OCI-LY1 (cell line): ENCODE data around the gene ZNF26.

Source experiments
- H2AFZ ChIP-seq: fragments of 200-600 bp; sonication (generic), shearing (Covaris generic); 2 replicates; pipeline ENCODE4 v1.6.0; 2014; ENCODE audit warnings: antibody characterized with exemption, mild to moderate bottlenecking, low read length
- H3F3A ChIP-seq: fragments of 200-600 bp; sonication (generic), shearing (Covaris generic); 2 replicates; pipeline ENCODE4 v1.6.0; 2014; ENCODE audit warnings: mild to moderate bottlenecking, antibody characterized with exemption, low read length, moderate library complexity; ENCODE audit not compliant: insufficient read depth
- H3K27ac ChIP-seq: fragments of 200-600 bp; sonication (generic); 2 replicates; pipeline ENCODE4 v1.5.1; 2014; ENCODE audit warnings: low read length, mixed run types, mild to moderate bottlenecking, low read depth; ENCODE audit not compliant: poor library complexity, severe bottlenecking
- H3K27me3 ChIP-seq: fragments of 200-600 bp; sonication (generic); 2 replicates; pipeline ENCODE4 v1.6.0; 2014; ENCODE audit warnings: antibody characterized with exemption, mild to moderate bottlenecking, low read length, moderate library complexity; ENCODE audit not compliant: insufficient read depth
- H3K36me3 ChIP-seq: fragments of 200-600 bp; sonication (generic); 2 replicates; pipeline ENCODE4 v1.6.1; 2014; ENCODE audit warnings: mild to moderate bottlenecking, antibody characterized with exemption, low read length, moderate library complexity, mixed read lengths; ENCODE audit not compliant: insufficient read depth
- H3K4me1 ChIP-seq: fragments of 200-600 bp; sonication (generic); 2 replicates; pipeline ENCODE4 v1.5.1; 2014; ENCODE audit warnings: mild to moderate bottlenecking, low read length, moderate library complexity; ENCODE audit not compliant: insufficient read depth, severe bottlenecking
- H3K4me2 ChIP-seq: fragments of 200-600 bp; sonication (generic), shearing (Covaris generic); 2 replicates; pipeline ENCODE4 v1.6.1; 2014; ENCODE audit warnings: low read length
- H3K4me3 ChIP-seq: fragments of 200-600 bp; sonication (generic); 2 replicates; pipeline ENCODE4 v1.5.1; 2014; ENCODE audit warnings: low read length, low read depth, mild to moderate bottlenecking, mixed read lengths; ENCODE audit not compliant: poor library complexity, severe bottlenecking
- H3K79me2 ChIP-seq: fragments of 200-600 bp; shearing (Covaris generic); 2 replicates; pipeline ENCODE4 v1.6.1; 2016; ENCODE audit warnings: mixed run types, low read length, mixed read lengths; ENCODE audit not compliant: insufficient read depth
- H3K9ac ChIP-seq: fragments of 200-600 bp; sonication (generic), shearing (Covaris generic); 2 replicates; pipeline ENCODE4 v1.6.1; 2014; ENCODE audit warnings: mild to moderate bottlenecking, low read length, mixed read lengths
- H3K9me2 ChIP-seq: fragments of 200-600 bp; sonication (generic), shearing (Covaris generic); 2 replicates; pipeline ENCODE4 v1.6.1; 2014; ENCODE audit warnings: low read depth, mild to moderate bottlenecking, low read length, mixed read lengths
- H3K9me3 ChIP-seq: fragments of 200-600 bp; shearing (Covaris generic); 2 replicates; pipeline ENCODE4 v1.6.1; 2014; ENCODE audit warnings: low read length, mixed read lengths
- H4K20me1 ChIP-seq: fragments of 200-600 bp; sonication (generic), shearing (Covaris generic); 2 replicates; pipeline ENCODE4 v1.6.0; 2016; ENCODE audit warnings: mild to moderate bottlenecking, low read length; ENCODE audit not compliant: insufficient read depth
- CTCF ChIP-seq: fragments of 200-600 bp; sonication (generic), shearing (Covaris generic); IDR thresholded peaks from 2 replicates; pipeline ENCODE4 v1.5.1; 2017; ENCODE audit warnings: mild to moderate bottlenecking, antibody characterized with exemption, low read length, moderate library complexity, mixed read lengths
- EZH2 ChIP-seq: fragments of 200-600 bp; sonication (generic), shearing (Covaris generic); IDR thresholded peaks from 2 replicates; pipeline ENCODE4 v1.8.0; 2017; ENCODE audit warnings: borderline replicate concordance, mixed run types, mild to moderate bottlenecking, antibody characterized with exemption, low read length, moderate library complexity, mixed read lengths

Gene ZNF26

GRCh38 chr12:132952371-132953162 lies 33.6 kb upstream of the ZNF26 start:
- Histone ChIP-seq H3K4me3 (no peak overlapping the region), H3K4me1 (peaks cover 15% of the 10 kb centered on the region), H3K9me3 (peaks cover 46% of the 10 kb centered on the region), H2AFZ (no peak overlapping the region), H3K9ac (no peak overlapping the region), H3F3A (no peaks in the 10 kb centered on the region), H3K27me3 (no peaks in the 10 kb centered on the region), H3K36me3 (peaks cover 27% of the 10 kb centered on the region), H3K79me2 (no peaks in the 10 kb centered on the region), H4K20me1 (no peaks in the 10 kb centered on the region), H3K27ac (no peak overlapping the region), H3K4me2 (no peak overlapping the region), H3K9me2 (no peaks in the 10 kb centered on the region)
- TF ChIP-seq EZH2 = no peak
- TF ChIP-seq CTCF = no peak

- no peak overlapping the region for H3K4me2 ChIP-seq
- no peak overlapping the region for H2AFZ ChIP-seq
- no peak overlapping the region for H3K9ac ChIP-seq
- peaks cover 41% of the 10 kb centered on the region for H3K9me3 ChIP-seq
- H3K79me2 ChIP-seq = no peaks in the 10 kb centered on the region
- H3K27ac ChIP-seq = no peak overlapping the region
- no peaks in the 10 kb centered on the region for H4K20me1 ChIP-seq
- H3F3A ChIP-seq = no peaks in the 10 kb centered on the region
- TF ChIP-seq EZH2 (no peak), CTCF (no peak)
- H3K4me1 ChIP-seq = peaks cover 15% of the 10 kb centered on the region
- H3K36me3 ChIP-seq = peaks cover 22% of the 10 kb centered on the region
- no peaks in the 10 kb centered on the region for H3K27me3 ChIP-seq
- H3K9me2 ChIP-seq = no peaks in the 10 kb centered on the region
- no peak overlapping the region for H3K4me3 ChIP-seq
Observed at GRCh38 chr12:132953163-132953425, 33.1 kb upstream of the ZNF26 start.

GRCh38 chr12:132953771-132954170 lies 32.4 kb upstream of the ZNF26 start:
- H3K36me3 ChIP-seq = peaks cover 15% of the 10 kb centered on the region
- peaks cover 35% of the 10 kb centered on the region for H3K9me3 ChIP-seq
- no peak overlapping the region for H3K4me2 ChIP-seq
- H3K79me2 ChIP-seq = no peaks in the 10 kb centered on the region
- no peak overlapping the region for H3K9ac ChIP-seq
- no peaks in the 10 kb centered on the region for H3K27me3 ChIP-seq
- H3K4me3 ChIP-seq = no peak overlapping the region
- H3F3A ChIP-seq = no peaks in the 10 kb centered on the region
- no peaks in the 10 kb centered on the region for H3K9me2 ChIP-seq
- peaks cover 15% of the 10 kb centered on the region for H3K4me1 ChIP-seq
- no peak overlapping the region for H2AFZ ChIP-seq
- no peak overlapping the region for H3K27ac ChIP-seq
- H4K20me1 ChIP-seq = no peaks in the 10 kb centered on the region
- TF ChIP-seq CTCF = no peak
- TF ChIP-seq EZH2 = no peak
